ENCODE measurements around the gene KCNH4.
"Not testable (repeated sequence)": the region's sequence is repeated elsewhere in the genome, so short reads cannot be mapped to it uniquely, and the experiment has no call there.

The KCNH4 gene

GRCh38 chr17:42180922-42181850 is at the start of gene KCNH4:
TSS of gene KCNH4 (minus strand) at chr17:42181142. CDS start at chr17:42180945, 197 bp downstream.
- FAIRE-seq = no peak

GRCh38 chr17:42230225-42230624 is 49.3 kb upstream of the KCNH4 start:
- no peak for FAIRE-seq

- no peak for FAIRE-seq
These were observed 47.1 kb upstream of the KCNH4 start for GRCh38 chr17:42227849-42228700.

GRCh38 chr17:42225646-42226045 is 44.7 kb upstream of the KCNH4 start:
- FAIRE-seq = no peak

GRCh38 chr17:42224651-42225050 is 43.7 kb upstream of the KCNH4 start:
- no peak for FAIRE-seq

GRCh38 chr17:42221886-42222745 is 41.2 kb upstream of the KCNH4 start:
- FAIRE-seq = peak; percentile 37

GRCh38 chr17:42219280-42219679 is 38.3 kb upstream of the KCNH4 start:
- not testable (repeated sequence) for FAIRE-seq

- FAIRE-seq = no peak
These were observed 33.2 kb upstream of the KCNH4 start for GRCh38 chr17:42214156-42214555.

GRCh38 chr17:42212382-42212781 is 31.4 kb upstream of the KCNH4 start:
- FAIRE-seq = no peak

- not testable (repeated sequence) for FAIRE-seq
These were observed 31.0 kb upstream of the KCNH4 start for GRCh38 chr17:42211921-42212341.

- FAIRE-seq = no peak
These were observed 29.1 kb upstream of the KCNH4 start for GRCh38 chr17:42210046-42210445.

- not testable (repeated sequence) for FAIRE-seq
These were observed 25.2 kb upstream of the KCNH4 start for GRCh38 chr17:42206153-42206612.

GRCh38 chr17:42203354-42203753 is 22.4 kb upstream of the KCNH4 start:
- no peak for FAIRE-seq

GRCh38 chr17:42202696-42203095 is 21.8 kb upstream of the KCNH4 start:
- FAIRE-seq = no peak

GRCh38 chr17:42202159-42202558 is 21.2 kb upstream of the KCNH4 start:
- FAIRE-seq = no peak

GRCh38 chr17:42201458-42201772 is 20.5 kb upstream of the KCNH4 start:
- FAIRE-seq = no peak

- FAIRE-seq = no peak
These were observed 19.9 kb upstream of the KCNH4 start for GRCh38 chr17:42200706-42201457.

- FAIRE-seq = no peak
These were observed 18.6 kb upstream of the KCNH4 start for GRCh38 chr17:42199416-42200011.

- FAIRE-seq = no peak
These were observed 18.0 kb upstream of the KCNH4 start for GRCh38 chr17:42198897-42199296.

- FAIRE-seq = no peak
These were observed 16.7 kb upstream of the KCNH4 start for GRCh38 chr17:42197564-42198156.

Measured in G401.6 (cell line).